Sigmoid colon (tissue), 7 donors: ENCODE measurements around the gene TBC1D16. TPM values are rescaled to one million over a fixed set of nuclear protein-coding genes. Genes with fewer than 3 reads are reported as not detected.
"Not testable (repeated sequence)": the region's sequence is repeated elsewhere in the genome, so short reads cannot be mapped to it uniquely, and the experiment has no call there.

Experiments
- DNase-seq: peaks from one replicate; pipeline ENCODE4 v3.0.0-alpha.2; 2019
- H3K27ac ChIP-seq, 4 donors: fragments of 200-600 bp; sonication (generic); one replicate each; pipeline ENCODE4 v1.5.1; 2016 to 2019; ENCODE audit warnings: mild to moderate bottlenecking in 1 of 4
- H3K27me3 ChIP-seq, 3 donors: fragments of 200-600 bp; sonication (generic); one replicate each; pipeline ENCODE4 v1.5.1; 2019; ENCODE audit warnings: mild to moderate bottlenecking in 1 of 3
- H3K36me3 ChIP-seq, 4 donors: fragments of 200-600 bp; sonication (generic); one replicate each; pipeline ENCODE4 v1.5.1; 2016 to 2019
- H3K4me1 ChIP-seq, 4 donors: fragments of 200-600 bp; sonication (generic); one replicate each; pipeline ENCODE4 v1.5.1; 2017 to 2019
- H3K4me3 ChIP-seq, 4 donors: fragments of 200-600 bp; sonication (generic); one replicate each; pipeline ENCODE4 v1.5.1; 2017 to 2019; ENCODE audit warnings: mild to moderate bottlenecking in 2 of 4, moderate library complexity in 1 of 4
- H3K9me3 ChIP-seq, 4 donors: fragments of 200-600 bp in 3 of 4; sonication (generic) in 3 of 4; one replicate each; pipeline versions ENCODE4 v1.5.1 to v1.6.1; 2013 to 2019
- EP300 ChIP-seq, 4 donors: sonication (generic); formaldehyde crosslinking; IDR thresholded peaks; one replicate each; pipeline ENCODE4 v1.6.1; 2017; ENCODE audit warnings: antibody characterized with exemption in 4 of 4
- POLR2A ChIP-seq, 2 donors: fragments of 450-650 bp; IDR thresholded peaks; one replicate each; pipeline ENCODE4 v1.6.1; 2016; ENCODE audit warnings: antibody characterized with exemption in 2 of 2, mild to moderate bottlenecking in 2 of 2, moderate library complexity in 2 of 2
- POLR2AphosphoS5 ChIP-seq, 4 donors: sonication (generic); formaldehyde crosslinking; IDR thresholded peaks; one replicate each; pipeline ENCODE4 v1.6.1; 2017; ENCODE audit warnings: antibody characterized with exemption in 4 of 4
- WGBS, 2 donors: extraction: QIAGEN DNeasy Blood & Tissue Kit; methylation state at CpG; one replicate each; pipeline ENCODE4 v1.1.7; 2013; 5-methylcytosine and 5-hydroxymethylcytosine counted together
- intact Hi-C: fragments of 100-400 bp; cut with DNase I; formaldehyde crosslinking; loops from one replicate; pipeline ENCODE4 v1.15.1; 2023
- polyA plus RNA-seq, 3 donors: library from polyadenylated mRNA; stranded (reverse); fragments of 200-250 nt; gene quantifications; one replicate each; pipeline ENCODE4 v1.2.3, GENCODE V29; 2013
- total RNA-seq, 4 donors: library from RNA; depleted of rRNA; stranded (reverse); fragments of >200 nt; gene quantifications; one replicate each; pipeline ENCODE4 v1.1.0, GENCODE V29; 2016
- TF ChIP-seq, protein P1 (sequence below), 4 experiments: fragments of 450-650 bp in 3 of 4; fragments of 200-600 bp in 1 of 4; IDR thresholded peaks; one replicate each; pipeline ENCODE4 v1.5.1; 2016 to 2019; ENCODE audit warnings: antibody characterized with exemption in 4 of 4, mild to moderate bottlenecking in 3 of 4, moderate library complexity in 2 of 4
- donor health status: healthy with polysubstance abuse.
- donor health status: Bipolar disorder and iron deficiency.
- donor health status: healthy.

Gene TBC1D16
- total and polyA plus RNA-seq, 7 donors = 3.6 to 21.9 (median 15.7) TPM

- H3K4me1 ChIP-seq = peaks cover 0 to 10% (median 4%) of the 10 kb centered on the region in 4 donors
- H3K9me3 ChIP-seq = no peaks in the 10 kb centered on the region
- H3K27me3 ChIP-seq = no peaks in the 10 kb centered on the region
- intact Hi-C loops = no loop called here
- DNase-seq = no peak
- WGBS, 2 donors = 83 to 92% methylated on average over 10 of the region's 10 CpGs
- peak overlapping the region in 2 of 4 donors; percentile 8 to 11 for H3K27ac ChIP-seq
- H3K36me3 ChIP-seq = peaks cover 0 to 17% (median 9%) of the 10 kb centered on the region in 4 donors
- TF ChIP-seq POLR2A (IDR thresholded peaks at IDR 0.05) (no peak), EP300 (IDR thresholded peaks at IDR 0.05) (no peak), POLR2AphosphoS5 (IDR thresholded peaks at IDR 0.05) (no peak)
- TF ChIP-seq, protein P1, sequence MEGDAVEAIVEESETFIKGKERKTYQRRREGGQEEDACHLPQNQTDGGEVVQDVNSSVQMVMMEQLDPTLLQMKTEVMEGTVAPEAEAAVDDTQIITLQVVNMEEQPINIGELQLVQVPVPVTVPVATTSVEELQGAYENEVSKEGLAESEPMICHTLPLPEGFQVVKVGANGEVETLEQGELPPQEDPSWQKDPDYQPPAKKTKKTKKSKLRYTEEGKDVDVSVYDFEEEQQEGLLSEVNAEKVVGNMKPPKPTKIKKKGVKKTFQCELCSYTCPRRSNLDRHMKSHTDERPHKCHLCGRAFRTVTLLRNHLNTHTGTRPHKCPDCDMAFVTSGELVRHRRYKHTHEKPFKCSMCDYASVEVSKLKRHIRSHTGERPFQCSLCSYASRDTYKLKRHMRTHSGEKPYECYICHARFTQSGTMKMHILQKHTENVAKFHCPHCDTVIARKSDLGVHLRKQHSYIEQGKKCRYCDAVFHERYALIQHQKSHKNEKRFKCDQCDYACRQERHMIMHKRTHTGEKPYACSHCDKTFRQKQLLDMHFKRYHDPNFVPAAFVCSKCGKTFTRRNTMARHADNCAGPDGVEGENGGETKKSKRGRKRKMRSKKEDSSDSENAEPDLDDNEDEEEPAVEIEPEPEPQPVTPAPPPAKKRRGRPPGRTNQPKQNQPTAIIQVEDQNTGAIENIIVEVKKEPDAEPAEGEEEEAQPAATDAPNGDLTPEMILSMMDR (IDR thresholded peaks at IDR 0.05) = no peak
- no peak overlapping the region for H3K4me3 ChIP-seq
These were observed 17.4 kb upstream of the TBC1D16 start for GRCh38 chr17:80053102-80053501.

- Histone ChIP-seq H3K27ac (no peak overlapping the region), H3K27me3 (no peaks in the 10 kb centered on the region), H3K4me1 (peaks cover 0 to 10% (median 4%) of the 10 kb centered on the region in 4 donors), H3K4me3 (no peak overlapping the region), H3K36me3 (peaks cover 0 to 15% (median 9%) of the 10 kb centered on the region in 4 donors), H3K9me3 (no peaks in the 10 kb centered on the region)
- intact Hi-C loops = no loop called here
- no peak for DNase-seq
- TF ChIP-seq, protein P1 (IDR thresholded peaks at IDR 0.05) = no peak
- TF ChIP-seq EP300 (IDR thresholded peaks at IDR 0.05) (no peak), POLR2AphosphoS5 (IDR thresholded peaks at IDR 0.05) (no peak), POLR2A (IDR thresholded peaks at IDR 0.05) (no peak)
- 95% methylated on average over 11 of the region's 11 CpGs for WGBS, 2 donors
These were observed 16.0 kb upstream of the TBC1D16 start for GRCh38 chr17:80051681-80052080.

DNA sequence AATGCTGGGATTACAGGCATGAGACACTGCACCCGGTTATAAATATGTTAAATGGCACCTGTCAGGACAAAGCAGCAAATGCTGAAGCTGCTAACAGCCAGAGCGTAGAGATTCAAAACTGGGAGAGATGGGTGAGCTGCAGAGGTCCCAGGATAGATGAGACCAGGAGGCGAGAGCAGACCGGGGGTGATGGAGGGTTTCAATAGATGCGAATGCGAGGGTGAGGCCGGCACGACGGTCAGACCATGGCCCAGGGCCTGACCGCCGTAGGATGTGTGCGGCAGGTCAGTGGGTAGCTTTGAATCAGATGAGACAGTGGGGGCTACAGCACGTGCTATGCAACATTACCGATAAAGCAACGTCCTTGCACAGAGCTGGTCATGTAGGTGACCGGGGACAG lies 15.0 kb upstream of the TBC1D16 start:
- no peak for TF ChIP-seq POLR2AphosphoS5 (IDR thresholded peaks at IDR 0.05)
- TF ChIP-seq POLR2A (IDR thresholded peaks at IDR 0.05) = no peak
- TF ChIP-seq, protein P1 (IDR thresholded peaks at IDR 0.05) = no peak
- no peak for TF ChIP-seq EP300 (IDR thresholded peaks at IDR 0.05)
- Histone ChIP-seq H3K27ac (no peak overlapping the region), H3K36me3 (peaks cover 0 to 15% (median 9%) of the 10 kb centered on the region in 4 donors), H3K4me1 (peaks cover 0 to 10% (median 4%) of the 10 kb centered on the region in 4 donors), H3K27me3 (no peaks in the 10 kb centered on the region), H3K4me3 (no peak overlapping the region), H3K9me3 (no peaks in the 10 kb centered on the region)
- DNase-seq = no peak
- 86 to 88% methylated on average over 16 of the region's 16 CpGs for WGBS, 2 donors
- intact Hi-C loops = no loop called here

GRCh38 chr17:80049986-80050385 lies 14.3 kb upstream of the TBC1D16 start:
- no peak overlapping the region for H3K27ac ChIP-seq
- H3K36me3 ChIP-seq = peaks cover 0 to 16% (median 9%) of the 10 kb centered on the region in 4 donors
- H3K27me3 ChIP-seq = no peaks in the 10 kb centered on the region
- no peak for DNase-seq
- TF ChIP-seq EP300 (IDR thresholded peaks at IDR 0.05) (no peak), POLR2A (IDR thresholded peaks at IDR 0.05) (no peak), POLR2AphosphoS5 (IDR thresholded peaks at IDR 0.05) (no peak)
- TF ChIP-seq, protein P1 (IDR thresholded peaks at IDR 0.05) = no peak
- H3K9me3 ChIP-seq = no peaks in the 10 kb centered on the region
- no peak overlapping the region for H3K4me3 ChIP-seq
- H3K4me1 ChIP-seq = peaks cover 0 to 10% (median 4%) of the 10 kb centered on the region in 4 donors
- intact Hi-C loops = no loop called here
- 94 to 96% methylated on average over 21 of the region's 21 CpGs for WGBS, 2 donors

DNA sequence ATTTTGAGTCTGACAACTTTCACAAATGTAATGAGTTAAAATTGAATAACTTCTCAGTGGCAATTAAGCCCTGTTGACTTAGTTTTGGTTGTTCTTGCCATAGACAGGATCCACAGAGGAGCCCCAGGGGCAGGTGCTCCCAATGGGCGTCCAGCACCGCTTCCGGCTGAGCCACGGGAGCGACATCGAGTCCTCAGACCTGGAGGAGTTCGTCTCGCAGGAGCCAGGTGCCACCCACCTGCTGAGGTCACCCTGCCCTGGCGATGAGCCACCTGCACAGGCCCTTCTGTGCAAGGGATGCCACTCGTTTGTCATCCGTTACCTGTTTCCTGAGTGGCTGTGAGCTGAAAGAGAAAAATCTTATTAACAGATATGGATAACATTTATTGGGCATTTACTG lies 11.5 kb upstream of the TBC1D16 start:
- TF ChIP-seq POLR2AphosphoS5 (IDR thresholded peaks at IDR 0.05) (no peak), POLR2A (IDR thresholded peaks at IDR 0.05) (no peak), EP300 (IDR thresholded peaks at IDR 0.05) (no peak)
- TF ChIP-seq, protein P1 (IDR thresholded peaks at IDR 0.05) = no peak
- Histone ChIP-seq H3K27me3 (no peaks in the 10 kb centered on the region), H3K9me3 (no peaks in the 10 kb centered on the region), H3K27ac (no peak overlapping the region), H3K4me3 (no peak overlapping the region), H3K4me1 (no peaks in the 10 kb centered on the region), H3K36me3 (peaks cover 0 to 28% (median 9%) of the 10 kb centered on the region in 4 donors)
- intact Hi-C loops = no loop called here
- WGBS, 2 donors = 88 to 93% methylated on average over 11 of the region's 11 CpGs
- DNase-seq = no peak

DNA sequence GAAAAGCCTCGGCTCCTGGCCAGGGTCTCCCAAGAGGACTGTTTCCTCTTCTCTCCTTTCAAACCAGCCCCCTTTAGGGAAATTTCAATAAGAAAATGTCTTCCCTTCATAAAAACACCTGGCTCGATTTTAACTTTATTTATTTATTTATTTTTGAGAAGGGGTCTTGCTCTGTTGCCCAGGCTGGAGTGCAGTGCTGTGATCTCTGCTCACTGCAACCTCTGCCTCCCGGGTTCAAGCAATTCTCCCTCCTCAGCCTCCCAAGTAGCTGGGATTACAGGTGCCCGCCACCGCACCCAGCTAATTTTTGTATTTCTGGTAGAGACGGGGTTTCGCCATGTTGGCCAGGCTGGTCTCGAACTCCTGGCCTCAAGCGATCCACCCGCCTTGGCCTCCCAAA lies 11.0 kb upstream of the TBC1D16 start:
- intact Hi-C loops, DNase-seq, H3K4me1 ChIP-seq, H3K4me3 ChIP-seq, H3K27ac ChIP-seq, H3K9me3 ChIP-seq, H3K27me3 ChIP-seq: not testable (repeated sequence)
- WGBS, 2 donors = 93 to 94% methylated on average over 10 of the region's 10 CpGs
- H3K36me3 ChIP-seq = peaks cover 0 to 32% (median 9%) of the 10 kb centered on the region in 4 donors
